GM12891 (cell line): ENCODE results near the gene FGF2.

Source experiments
- DNase-seq: peaks from one replicate; pipeline ENCODE4 v3.0.0; 2011; ENCODE audit warnings: low spot score; ENCODE audit not compliant: insufficient read length
- FAIRE-seq: peaks from 2 replicates; lab custom pipeline; 2011; peaks lifted over from hg19 to GRCh38; lab: Jason Lieb, UNC
- PAX5 ChIP-seq: IDR thresholded peaks from 2 replicates; pipeline ENCODE4 v1.6.1; 2011; ENCODE audit warnings: low read length, moderate library complexity, mild to moderate bottlenecking; ENCODE audit not compliant: insufficient read depth, severe bottlenecking
- POLR2A ChIP-seq: IDR thresholded peaks from 2 replicates; pipeline ENCODE4 v1.6.1; 2011; ENCODE audit warnings: low read depth, low read length, control low read depth
- POLR2AphosphoS5 ChIP-seq: IDR thresholded peaks from 2 replicates; pipeline ENCODE4 v1.6.1; 2011; ENCODE audit warnings: low read depth, low read length, control low read depth
- POU2F2 ChIP-seq: IDR thresholded peaks from 2 replicates; pipeline ENCODE4 v1.6.1; 2011; ENCODE audit warnings: low read depth, mild to moderate bottlenecking, control low read depth, low read length, moderate library complexity
- SPI1 ChIP-seq: IDR thresholded peaks from 2 replicates; pipeline ENCODE4 v1.6.1; 2011; ENCODE audit warnings: low read depth, low read length, control low read depth
- TAF1 ChIP-seq: IDR thresholded peaks from 2 replicates; pipeline ENCODE4 v1.6.1; 2011; ENCODE audit warnings: low read depth, low read length, control low read depth

The FGF2 gene

DNA sequence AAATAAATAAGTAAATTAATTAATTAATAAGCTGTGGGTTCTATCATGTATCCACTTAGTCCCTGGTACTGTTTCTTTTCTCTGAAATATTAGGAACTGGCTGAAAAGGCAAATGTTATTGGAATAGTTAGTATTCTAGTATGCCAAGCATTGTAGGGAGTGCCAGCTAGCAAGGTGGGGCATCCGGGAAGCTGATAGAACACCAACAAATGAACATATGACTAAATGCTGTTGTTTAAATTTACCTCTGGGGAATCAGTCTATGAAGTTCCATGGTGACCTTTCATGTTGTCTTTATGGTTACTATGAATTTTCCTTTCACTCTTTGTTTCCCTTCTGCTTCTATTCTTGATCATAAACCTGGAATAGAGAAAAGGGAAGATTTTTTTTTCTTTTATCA, 63.1 kb downstream of the FGF2 start:
- DNase-seq (no peak), FAIRE-seq (no peak)
- no peak for TF ChIP-seq POU2F2
- no peak for TF ChIP-seq SPI1
- TF ChIP-seq TAF1, result no peak
- no peak for TF ChIP-seq POLR2A
- no peak for TF ChIP-seq POLR2AphosphoS5
- TF ChIP-seq PAX5, result no peak

DNA sequence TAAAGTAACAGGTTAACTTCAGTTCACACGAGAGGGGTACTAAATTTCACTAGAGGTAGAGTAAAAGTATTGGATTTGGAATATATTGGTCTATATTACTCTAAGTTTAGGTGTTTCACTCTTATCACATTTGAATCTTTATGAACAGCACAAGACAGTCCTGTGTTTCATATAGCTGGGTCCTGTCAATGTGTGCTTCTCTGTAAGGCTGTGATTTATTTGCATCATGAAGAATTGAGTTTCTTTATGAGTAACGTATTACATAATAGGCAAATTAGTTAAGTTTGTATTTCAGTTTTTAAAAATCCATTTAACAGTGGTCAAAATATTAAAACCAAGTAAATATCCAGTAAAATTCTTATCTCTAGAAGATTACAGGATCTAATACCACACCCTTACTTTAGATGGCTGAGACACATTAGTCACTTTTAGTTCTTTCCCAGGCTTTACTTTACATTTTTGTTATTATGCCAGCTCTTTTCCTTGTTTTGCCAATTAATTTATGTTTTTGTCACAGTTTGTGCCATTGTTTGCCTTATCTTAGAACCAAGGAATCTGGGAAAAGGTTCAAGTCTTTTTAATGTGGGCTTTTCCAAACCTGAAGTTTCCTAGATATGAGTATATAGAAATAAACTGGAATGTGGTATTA, 63.6 kb downstream of the FGF2 start:
- TF ChIP-seq PAX5, result no peak
- TF ChIP-seq POU2F2, result no peak
- no peak for TF ChIP-seq SPI1
- no peak for TF ChIP-seq TAF1
- no peak for TF ChIP-seq POLR2AphosphoS5
- no peak for TF ChIP-seq POLR2A
- DNase-seq (no peak), FAIRE-seq (no peak)

DNA sequence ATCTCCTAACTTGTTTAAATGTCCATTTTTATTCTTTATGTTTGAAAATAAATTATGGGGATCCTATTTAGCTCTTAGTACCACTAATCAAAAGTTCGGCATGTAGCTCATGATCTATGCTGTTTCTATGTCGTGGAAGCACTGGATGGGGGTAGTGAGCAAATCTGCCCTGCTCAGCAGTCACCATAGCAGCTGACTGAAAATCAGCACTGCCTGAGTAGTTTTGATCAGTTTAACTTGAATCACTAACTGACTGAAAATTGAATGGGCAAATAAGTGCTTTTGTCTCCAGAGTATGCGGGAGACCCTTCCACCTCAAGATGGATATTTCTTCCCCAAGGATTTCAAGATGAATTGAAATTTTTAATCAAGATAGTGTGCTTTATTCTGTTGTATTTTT, 68.2 kb downstream of the FGF2 start:
- TF ChIP-seq TAF1, result no peak
- no peak for TF ChIP-seq POU2F2
- TF ChIP-seq PAX5, result no peak
- TF ChIP-seq POLR2AphosphoS5, result no peak
- TF ChIP-seq SPI1, result no peak
- TF ChIP-seq POLR2A, result no peak
- DNase-seq (no peak), FAIRE-seq (no peak)

DNA sequence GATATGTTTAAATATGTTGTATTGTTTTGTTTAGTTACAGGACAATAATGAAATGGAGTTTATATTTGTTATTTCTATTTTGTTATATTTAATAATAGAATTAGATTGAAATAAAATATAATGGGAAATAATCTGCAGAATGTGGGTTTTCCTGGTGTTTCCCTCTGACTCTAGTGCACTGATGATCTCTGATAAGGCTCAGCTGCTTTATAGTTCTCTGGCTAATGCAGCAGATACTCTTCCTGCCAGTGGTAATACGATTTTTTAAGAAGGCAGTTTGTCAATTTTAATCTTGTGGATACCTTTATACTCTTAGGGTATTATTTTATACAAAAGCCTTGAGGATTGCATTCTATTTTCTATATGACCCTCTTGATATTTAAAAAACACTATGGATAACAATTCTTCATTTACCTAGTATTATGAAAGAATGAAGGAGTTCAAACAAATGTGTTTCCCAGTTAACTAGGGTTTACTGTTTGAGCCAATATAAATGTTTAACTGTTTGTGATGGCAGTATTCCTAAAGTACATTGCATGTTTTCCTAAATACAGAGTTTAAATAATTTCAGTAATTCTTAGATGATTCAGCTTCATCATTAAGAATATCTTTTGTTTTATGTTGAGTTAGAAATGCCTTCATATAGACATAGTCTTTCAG, 68.8 kb downstream of the FGF2 start:
- no peak for FAIRE-seq

DNA sequence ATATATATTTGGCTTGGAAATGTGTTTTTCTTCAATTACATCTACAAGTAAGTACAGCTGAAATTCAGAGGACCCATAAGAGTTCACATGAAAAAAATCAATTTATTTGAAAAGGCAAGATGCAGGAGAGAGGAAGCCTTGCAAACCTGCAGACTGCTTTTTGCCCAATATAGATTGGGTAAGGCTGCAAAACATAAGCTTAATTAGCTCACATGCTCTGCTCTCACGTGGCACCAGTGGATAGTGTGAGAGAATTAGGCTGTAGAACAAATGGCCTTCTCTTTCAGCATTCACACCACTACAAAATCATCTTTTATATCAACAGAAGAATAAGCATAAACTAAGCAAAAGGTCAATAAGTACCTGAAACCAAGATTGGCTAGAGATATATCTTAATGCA, 69.6 kb downstream of the FGF2 start:
- TF ChIP-seq PAX5 (no peak), SPI1 (no peak), POLR2AphosphoS5 (no peak), TAF1 (no peak), POLR2A (no peak), POU2F2 (no peak)
- no peak for FAIRE-seq

More for the DNA sequence above, 68.8 kb downstream of the FGF2 start:
- no peak for TF ChIP-seq POU2F2
- TF ChIP-seq PAX5, result no peak
- TF ChIP-seq POLR2A, result no peak
- no peak for TF ChIP-seq POLR2AphosphoS5
- TF ChIP-seq SPI1, result no peak
- TF ChIP-seq TAF1, result no peak
- no peak for DNase-seq

DNA sequence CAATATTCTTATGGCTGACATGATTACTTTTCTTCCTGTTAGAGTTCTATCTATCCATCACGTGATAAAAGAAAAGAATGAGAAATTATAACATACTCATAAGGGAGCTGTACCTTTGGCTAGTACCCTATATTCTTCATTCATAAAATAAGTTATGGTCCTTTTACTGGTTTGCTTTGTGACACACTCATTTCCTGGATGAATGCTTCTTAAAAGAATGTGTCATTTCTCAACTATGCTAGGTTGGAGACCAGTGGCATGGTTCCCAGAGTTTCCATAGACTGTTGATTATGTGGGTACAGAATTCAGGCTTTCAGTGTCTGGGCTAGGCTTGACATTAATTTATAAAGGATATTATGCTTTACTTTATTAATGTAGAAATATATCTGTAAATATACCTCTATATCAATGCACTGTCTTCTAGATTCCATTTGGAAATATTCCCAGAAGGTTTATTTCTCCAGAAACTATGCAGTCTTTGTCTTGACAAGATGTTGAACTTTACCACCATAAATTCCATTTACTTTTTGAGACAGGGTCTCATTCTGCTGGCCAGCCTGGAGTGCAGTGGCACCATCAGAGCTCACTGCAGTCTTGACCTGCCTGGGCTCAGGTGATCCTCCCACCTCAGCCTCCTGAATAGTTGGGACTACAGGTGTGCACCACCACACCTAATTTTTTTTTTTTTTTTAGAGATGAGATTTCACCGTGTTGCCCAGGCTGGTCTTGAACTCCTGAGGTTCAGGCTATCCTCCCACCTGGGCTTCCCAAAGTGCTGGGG, 71.9 kb downstream of the FGF2 start:
- no peak for TF ChIP-seq SPI1
- TF ChIP-seq POLR2AphosphoS5, result no peak
- no peak for TF ChIP-seq POU2F2
- no peak for TF ChIP-seq POLR2A
- TF ChIP-seq PAX5, result no peak
- no peak for TF ChIP-seq TAF1
- DNase-seq (no peak), FAIRE-seq (no peak)

More for the DNA sequence above, 69.6 kb downstream of the FGF2 start:
- no peak for DNase-seq

DNA sequence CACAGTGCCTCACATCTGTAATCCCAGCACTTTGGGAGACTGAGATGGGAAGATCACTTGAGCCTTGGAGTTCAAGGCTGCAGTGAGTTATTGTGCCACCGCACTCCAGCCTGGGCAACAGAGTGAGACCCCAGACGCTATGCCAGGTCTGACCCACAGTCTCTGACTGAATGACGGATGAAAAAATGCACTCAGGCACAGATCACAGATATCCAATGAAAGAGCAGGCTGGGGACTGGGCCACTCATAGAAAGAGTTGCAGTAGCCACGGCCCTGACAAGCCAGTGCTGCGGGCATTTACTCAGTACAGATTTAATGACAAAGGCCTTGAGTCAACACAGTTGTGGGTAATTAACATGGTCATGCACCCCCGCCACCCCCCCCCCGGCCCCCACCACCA, 73.1 kb downstream of the FGF2 start:
- DNase-seq, result no peak
- peak; percentile 58 for FAIRE-seq
- TF ChIP-seq POU2F2 (no peak), TAF1 (no peak), POLR2AphosphoS5 (no peak), PAX5 (no peak), POLR2A (no peak), SPI1 (no peak)

DNA sequence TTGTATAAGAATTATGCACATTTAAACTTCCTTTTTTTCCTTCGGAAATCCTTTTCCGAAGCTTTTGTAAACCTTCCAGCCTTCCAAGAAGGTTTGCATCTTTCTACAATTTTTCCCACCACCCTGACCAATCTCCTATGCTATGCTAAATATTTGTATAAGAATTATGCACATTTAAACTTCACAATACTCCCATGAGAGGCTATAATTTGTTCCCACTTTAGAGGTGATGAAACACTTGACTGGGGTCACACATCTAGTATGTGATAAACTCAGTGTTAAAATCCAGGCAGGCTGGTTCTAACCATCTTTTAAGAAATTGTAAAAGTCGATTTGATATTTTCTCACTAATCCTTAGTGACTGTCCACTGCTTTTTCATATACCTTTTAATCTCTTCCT, 73.7 kb downstream of the FGF2 start:
- FAIRE-seq (no peak), DNase-seq (no peak)
- TF ChIP-seq SPI1 (no peak), POLR2A (no peak), PAX5 (no peak), POU2F2 (no peak), TAF1 (no peak)

DNA sequence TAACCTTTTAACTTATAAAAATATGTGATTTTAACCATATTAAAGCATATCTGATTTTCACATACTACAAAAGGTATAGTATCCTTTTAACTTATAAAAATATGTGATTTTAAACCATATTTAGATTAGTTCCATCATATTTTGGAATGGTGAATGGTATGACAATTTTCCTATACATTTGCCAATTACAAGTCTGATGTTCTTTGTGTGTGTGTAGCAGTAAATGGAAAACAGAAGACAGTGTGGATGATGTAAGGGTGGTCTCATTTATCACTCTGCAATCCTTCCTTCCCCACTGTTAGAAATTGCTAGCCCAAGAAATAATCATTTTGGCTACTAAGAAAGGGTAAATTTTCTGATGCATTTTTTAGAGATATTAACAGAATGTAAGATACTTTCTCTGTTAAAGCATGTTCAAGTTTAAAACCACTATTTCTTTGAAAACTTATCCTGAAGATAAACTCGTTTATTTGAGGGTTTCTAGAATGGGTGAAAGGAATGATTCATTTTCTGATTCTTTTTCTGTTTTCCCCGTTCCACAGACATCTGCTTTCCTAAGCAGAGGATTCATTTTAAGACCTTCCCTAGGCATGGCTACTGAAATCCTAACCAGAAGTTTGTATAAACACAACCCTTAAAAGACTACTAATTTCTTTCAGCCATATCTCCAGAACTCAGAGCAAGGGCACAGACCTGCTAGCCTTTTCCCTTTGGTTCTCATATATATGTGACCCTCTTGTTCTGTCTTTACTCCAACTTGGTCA, 74.8 kb downstream of the FGF2 start:
- TF ChIP-seq POLR2A, result no peak
- no peak for TF ChIP-seq POU2F2
- TF ChIP-seq SPI1, result no peak
- no peak for TF ChIP-seq POLR2AphosphoS5
- TF ChIP-seq PAX5, result no peak
- TF ChIP-seq TAF1, result no peak
- DNase-seq, result no peak
- FAIRE-seq, result no peak
